K562 (cell line): ENCODE measurements around the gene ADAMTS2. TPM values are rescaled to one million over a fixed set of nuclear protein-coding genes. Genes with fewer than 3 reads are reported as not detected.

Source experiments
- ATAC-seq: fragments of 200-7000 bp; cut with Tn5 transposase; 3 replicates; pipeline ENCODE4 v1.9.1; 2020; ENCODE audit warnings: moderate library complexity
- BruUV-seq: library from RNA; stranded (reverse); fragments of 400-500 nt; replicated peaks from 2 replicates; lab custom pipeline; 2021; lab: Mats Ljungman, UMichigan
- CTCF ChIA-PET: fragments of 300-600 bp; formaldehyde crosslinking; extraction: SDS; loops from one replicate; lab custom pipeline; 2021; ENCODE audit warnings: low intra/inter-chr PET ratio; lab: Yijun Ruan, JAX
- POLR2A ChIA-PET: fragments of 300-600, 350-650 bp; sonication (Branson Sonifier 250); formaldehyde crosslinking; extraction: SDS; loops from one replicate; lab custom pipeline; 2021; ENCODE audit warnings: antibody characterized with exemption, inconsistent platforms; lab: Yijun Ruan, JAX
- DNase-seq, 4 experiments: peaks; one replicate each; pipeline versions ENCODE4 v3.0.0 to v3.0.0-alpha.2; 2011 to 2018; ENCODE audit warnings: low spot score in 3 of 4, mixed read lengths in 3 of 4; ENCODE audit errors: extremely low read depth in 1 of 4
- FAIRE-seq: peaks from 2 replicates; lab custom pipeline; 2011; peaks lifted over from hg19 to GRCh38; lab: Jason Lieb, UNC
- H2AFZ ChIP-seq: 2 replicates; pipeline ENCODE4 v1.6.0; 2011; ENCODE audit warnings: low read depth, low read length, control low read depth, inconsistent platforms
- H3K27ac ChIP-seq: fragments of 200-600 bp; 3 replicates; pipeline ENCODE4 v1.8.0; 2011; ENCODE audit warnings: low read depth, mild to moderate bottlenecking, control low read depth, inconsistent platforms, low read length, moderate library complexity, mixed read lengths; ENCODE audit errors: extremely low read depth
- H3K27me3 ChIP-seq, 2 experiments: fragments of 300-600 bp in 1 of 2; 2 replicates in 1 of 2; 3 replicates in 1 of 2; pipeline versions ENCODE4 v1.6.0 to v1.8.0; 2011; ENCODE audit warnings: inconsistent platforms in 2 of 2, low read length in 2 of 2, mild to moderate bottlenecking in 1 of 2, mixed read lengths in 1 of 2, moderate library complexity in 1 of 2; ENCODE audit not compliant: control insufficient read depth in 2 of 2, insufficient read depth in 2 of 2
- H3K36me3 ChIP-seq: fragments of 300-600 bp; 3 replicates; pipeline ENCODE4 v1.8.0; 2011; ENCODE audit warnings: mild to moderate bottlenecking, low read length, inconsistent platforms; ENCODE audit not compliant: control insufficient read depth, insufficient read depth
- H3K4me1 ChIP-seq, 2 experiments: fragments of 200-600 bp in 1 of 2; replicated peaks in 1 of 2; 2 replicates in 1 of 2; 3 replicates in 1 of 2; pipeline versions ENCODE4 v1.5.1 to v1.8.0; 2011; ENCODE audit warnings: inconsistent platforms in 2 of 2, low read length in 2 of 2, mild to moderate bottlenecking in 1 of 2, mixed read lengths in 1 of 2, moderate library complexity in 1 of 2; ENCODE audit not compliant: control insufficient read depth in 2 of 2, insufficient read depth in 2 of 2
- H3K4me2 ChIP-seq: 2 replicates; pipeline ENCODE4 v1.6.1; 2011; ENCODE audit warnings: low read length, control low read depth, inconsistent platforms, mixed read lengths; ENCODE audit not compliant: insufficient read depth
- H3K4me3 ChIP-seq: fragments of 200-600 bp; sonication (generic), shearing (Covaris generic); 2 replicates; pipeline ENCODE4 v1.5.1; 2016; ENCODE audit warnings: control low read depth, inconsistent platforms
- H3K79me2 ChIP-seq: fragments of 200-600 bp; 3 replicates; pipeline ENCODE4 v1.8.0; 2011; ENCODE audit warnings: low read length, inconsistent platforms; ENCODE audit not compliant: control insufficient read depth, insufficient read depth
- H3K9ac ChIP-seq, 2 experiments: 2 replicates each; pipeline versions ENCODE4 v1.6.0 to v1.6.1; 2011; ENCODE audit warnings: low read depth in 2 of 2, low read length in 2 of 2, control low read depth in 1 of 2, inconsistent platforms in 1 of 2, mild to moderate bottlenecking in 1 of 2, mixed read lengths in 1 of 2; ENCODE audit not compliant: insufficient read depth in 1 of 2
- H3K9me1 ChIP-seq: one replicate; pipeline ENCODE4 v1.6.0; 2011; ENCODE audit warnings: inconsistent platforms, mild to moderate bottlenecking, low read length, moderate library complexity; ENCODE audit not compliant: control insufficient read depth, insufficient read depth
- H3K9me3 ChIP-seq: replicated peaks from 2 replicates; pipeline ENCODE4 v1.5.1; 2011; ENCODE audit warnings: low read depth, low read length, inconsistent platforms; ENCODE audit not compliant: control insufficient read depth, insufficient read depth
- H4K20me1 ChIP-seq: replicated peaks from 2 replicates; pipeline ENCODE4 v1.6.1; 2011; ENCODE audit warnings: low read length, inconsistent platforms, mixed read lengths; ENCODE audit not compliant: control insufficient read depth, insufficient read depth
- ARID3B ChIP-seq: fragments of 250-450 bp; sonication (Bioruptor Pico); IDR thresholded peaks from 2 replicates; pipeline ENCODE4 v1.4.0; 2020; ENCODE audit warnings: borderline replicate concordance
- ATF1 ChIP-seq, 2 experiments: fragments of 450-650 bp in 1 of 2; IDR thresholded peaks; 2 replicates each; pipeline ENCODE4 v1.6.1; 2016; ENCODE audit warnings: missing compliant biosample characterization in 1 of 2, missing genetic modification characterization in 1 of 2
- EP300 ChIP-seq: IDR thresholded peaks from 2 replicates; pipeline ENCODE4 v1.6.1; 2012; ENCODE audit warnings: low read length, improper control_type of control experiment
- HDGF ChIP-seq: fragments of 450-650 bp; IDR thresholded peaks from 2 replicates; pipeline ENCODE4 v1.6.1; 2016
- MAFK ChIP-seq: IDR thresholded peaks from 2 replicates; pipeline ENCODE4 v1.6.1; 2011; ENCODE audit warnings: low read length, improper control_type of control experiment
- MLLT1 ChIP-seq, 2 experiments: fragments of 450-650 bp; IDR thresholded peaks; 2 replicates each; pipeline ENCODE4 v1.6.1; 2016
- MYNN ChIP-seq, 2 experiments: sonication (generic); formaldehyde crosslinking in 1 of 2; IDR thresholded peaks; 2 replicates each; pipeline versions ENCODE4 v1.5.0 to v1.6.1; 2016 to 2020; ENCODE audit warnings: antibody characterized with exemption in 1 of 2, missing genetic modification reagents in 1 of 2
- POLR2AphosphoS2 ChIP-seq: IDR thresholded peaks from 2 replicates; pipeline ENCODE4 v1.6.1; 2012; ENCODE audit warnings: low read length, improper control_type of control experiment
- SNRNP70 ChIP-seq: fragments of 200-400 bp; formaldehyde crosslinking; optimal IDR thresholded peaks from 2 replicates; pipeline ENCODE3; 2017; ENCODE audit warnings: low read depth, low read length
- TAL1 ChIP-seq: fragments of 450-650 bp; IDR thresholded peaks from 2 replicates; pipeline ENCODE4 v1.6.1; 2016; ENCODE audit warnings: mild to moderate bottlenecking
- TRIM24 ChIP-seq, 2 experiments: fragments of 450-650 bp; IDR thresholded peaks; 2 replicates each; pipeline ENCODE4 v1.6.1; 2016
- ZBTB33 ChIP-seq: sonication (generic); formaldehyde crosslinking; IDR thresholded peaks from 2 replicates; pipeline ENCODE4 v1.8.1; 2023; ENCODE audit warnings: mild to moderate bottlenecking, missing genetic modification reagents
- ZNF133 ChIP-seq: fragments of 250-450 bp; sonication (Bioruptor Pico); IDR thresholded peaks from 2 replicates; pipeline ENCODE4 v1.4.0; 2020; ENCODE audit warnings: mild to moderate bottlenecking
- ZNF274 ChIP-seq: IDR thresholded peaks from 2 replicates; pipeline ENCODE4 v1.6.1; 2011; ENCODE audit warnings: low read depth, mild to moderate bottlenecking, low read length, moderate library complexity, borderline replicate concordance
- ZNF76 ChIP-seq: fragments of 250-450 bp; sonication (Bioruptor Pico); IDR thresholded peaks from 2 replicates; pipeline ENCODE4 v1.4.0; 2020; ENCODE audit warnings: mild to moderate bottlenecking, moderate library complexity, borderline replicate concordance
- WGBS: fragments of 100-300 bp; shearing (Covaris generic); methylation state at CpG from one replicate; pipeline ENCODE4 v1.1.6; 2016; ENCODE audit warnings: low coverage, mixed read lengths; ENCODE audit not compliant: insufficient coverage; ENCODE audit errors: missing lambda C conversion rate; 5-methylcytosine and 5-hydroxymethylcytosine counted together
- in situ Hi-C: fragments of 300-500 bp; cut with MboI; formaldehyde crosslinking; loops from 4 replicates; pipeline ENCODE4 v1.15.0; 2018; ENCODE audit warnings: inconsistent platforms, mixed read lengths
- intact Hi-C: fragments of 100-400 bp; cut with micrococcal nuclease; formaldehyde crosslinking; loops from 2 replicates; pipeline ENCODE4 v1.14.2; 2022
- polyA plus RNA-seq, 8 experiments: library from polyadenylated mRNA; depleted of rRNA in 4 of 8; stranded (reverse) in 5 of 8; unstranded in 3 of 8; fragments of >200 nt; fragmentation: Nextera tagmentation in 2 of 8; fragmentation: Illumina TruSeq in 1 of 8; extraction: Ambion mirVana in 2 of 8; extraction: Trizol in 1 of 8; gene quantifications; 2 replicates each; pipeline versions ENCODE4 v1.2.1 to v1.2.3, GENCODE V29; 2011 to 2014; ENCODE audit warnings: inconsistent platforms in 1 of 8, missing spikeins in 1 of 8
- total RNA-seq, 7 experiments: library from RNA; depleted of rRNA in 6 of 7; stranded (reverse); fragments of >200 nt in 6 of 7; fragmentation: Illumina TruSeq in 2 of 7; extraction: Trizol in 2 of 7; gene quantifications; 2 replicates each; pipeline versions ENCODE4 v1.2.1 to v1.2.3, GENCODE V29; 2011 to 2021; ENCODE audit warnings: low replicate concordance in 1 of 7

The ADAMTS2 gene
- total and polyA plus RNA-seq, 9 of the 15 experiments (the other 6 are each of a cell fraction or from before 2014, with no cell fraction given), result not detected

- TF ChIP-seq ARID3B (CRISPR knock-in tag), result no peak
- TF ChIP-seq, all 486 proteins: peak for 0
These were observed 100.2 kb downstream of the ADAMTS2 start (continued) for GRCh38 chr5:179245031-179245430.

GRCh38 chr5:179244044-179244443 lies 101.2 kb downstream of the ADAMTS2 start:
- BruUV-seq, result no TSS peak
- H3K9me1 ChIP-seq, result no peaks in the 10 kb centered on the region
- in situ Hi-C loops (no loop called here), intact Hi-C loops (no loop called here)
- ChIA-PET POLR2A (interaction anchor here (0.6 to 1.1 kb wide), 2 partner anchors 17 to 208 kb away, joined by 3 read pairs; no protein-coding TSS in a partner anchor), CTCF (interaction anchor here (0.6 kb wide), 1 partner anchor 250 kb away, joined by 3 read pairs; no protein-coding TSS in a partner anchor)
- H3K4me1 ChIP-seq, result no peaks in the 10 kb centered on the region
- no peaks in the 10 kb centered on the region for H4K20me1 ChIP-seq
- no peaks in the 10 kb centered on the region for H3K79me2 ChIP-seq
- H3K4me3 ChIP-seq, result no peak overlapping the region
- 0% methylated on average over 5 of the region's 5 CpGs for WGBS
- no peaks in the 10 kb centered on the region for H3K36me3 ChIP-seq
- H3K9me3 ChIP-seq, result no peaks in the 10 kb centered on the region
- DNase-seq (no peak), FAIRE-seq (no peak), ATAC-seq (no peak)
- TF ChIP-seq HDGF, result no peak
- TF ChIP-seq POLR2AphosphoS2, result no peak
- no peak for TF ChIP-seq TAL1
- TF ChIP-seq MAFK, result no peak
- TF ChIP-seq EP300, result no peak
- no peak for TF ChIP-seq ZNF76 (CRISPR knock-in tag)
- TF ChIP-seq ZNF274, result no peak
- no peak for TF ChIP-seq TRIM24 (IDR thresholded peaks at IDR 0.05)
- TF ChIP-seq ZBTB33 (CRISPR knock-in tag), result no peak
- no peak for TF ChIP-seq SNRNP70
- TF ChIP-seq MYNN (IDR thresholded peaks at IDR 0.05), result no peak
- TF ChIP-seq MYNN (CRISPR knock-in tag; IDR thresholded peaks at IDR 0.05), result no peak
- TF ChIP-seq ATF1 (CRISPR knock-in tag; IDR thresholded peaks at IDR 0.05), result no peak
- no peak for TF ChIP-seq ATF1 (tag; IDR thresholded peaks at IDR 0.05)
- no peak for TF ChIP-seq MLLT1 (IDR thresholded peaks at IDR 0.05)
- TF ChIP-seq ZNF133 (CRISPR knock-in tag), result no peak
- no peak overlapping the region for H3K9ac ChIP-seq
- peaks cover 8 to 29% of the 10 kb centered on the region in 2 experiments; a peak in 4 of 5 replicates for H3K27me3 ChIP-seq
- no peak overlapping the region for H3K4me2 ChIP-seq
- no peak overlapping the region for H3K27ac ChIP-seq
- no peak overlapping the region for H2AFZ ChIP-seq
